GM23338 (cell line): Measurements from ENCODE around the gene TRDN. TPM values are rescaled to one million over a fixed set of nuclear protein-coding genes. Genes with fewer than 3 reads are reported as not detected.

ENCODE experiments used
- ATAC-seq: fragments of 200-7000 bp; cut with Tn5 transposase; 3 replicates; pipeline ENCODE4 v1.9.1; 2020
- DNase-seq: peaks from one replicate; pipeline ENCODE4 v3.0.0-alpha.2; 2015; ENCODE audit warnings: low spot score
- H2AFZ ChIP-seq: fragments of 200-600 bp; sonication (generic); 2 replicates; pipeline ENCODE4 v1.8.0; 2016; ENCODE audit warnings: antibody characterized with exemption, mild to moderate bottlenecking, moderate library complexity
- H3F3A ChIP-seq: fragments of 200-600 bp; sonication (generic); replicated peaks from 2 replicates; pipeline ENCODE4 v1.8.0; 2017; ENCODE audit warnings: antibody characterized with exemption, mixed run types, low read depth
- H3K27ac ChIP-seq: fragments of 200-600 bp; sonication (generic); 2 replicates; pipeline ENCODE4 v1.6.1; 2016; ENCODE audit warnings: low read depth
- H3K27me3 ChIP-seq: fragments of 200-600 bp; sonication (generic); 2 replicates; pipeline ENCODE4 v1.8.0; 2016; ENCODE audit warnings: mild to moderate bottlenecking, mixed run types, moderate library complexity; ENCODE audit not compliant: insufficient read depth
- H3K36me3 ChIP-seq: fragments of 200-600 bp; sonication (generic); 2 replicates; pipeline ENCODE4 v1.8.0; 2016; ENCODE audit warnings: mild to moderate bottlenecking; ENCODE audit not compliant: insufficient read depth
- H3K4me1 ChIP-seq: fragments of 200-600 bp; sonication (generic); 2 replicates; pipeline ENCODE4 v1.8.0; 2016; ENCODE audit warnings: mild to moderate bottlenecking, moderate library complexity; ENCODE audit not compliant: insufficient read depth
- H3K4me2 ChIP-seq: fragments of 200-600 bp; sonication (generic); 2 replicates; pipeline ENCODE4 v1.7.1; 2017; ENCODE audit warnings: mixed run types
- H3K4me3 ChIP-seq: fragments of 200-600 bp; sonication (generic); 2 replicates; pipeline ENCODE4 v1.6.1; 2016; ENCODE audit warnings: mixed run types
- H3K79me2 ChIP-seq: fragments of 200-600 bp; sonication (generic); replicated peaks from 2 replicates; pipeline ENCODE4 v1.8.0; 2017; ENCODE audit warnings: mild to moderate bottlenecking; ENCODE audit not compliant: insufficient read depth
- H3K9me2 ChIP-seq: fragments of 200-600 bp; sonication (generic); 2 replicates; pipeline ENCODE4 v1.8.0; 2017; ENCODE audit not compliant: insufficient read depth
- H4K20me1 ChIP-seq: fragments of 200-600 bp; sonication (generic); replicated peaks from 2 replicates; pipeline ENCODE4 v1.8.0; 2017; ENCODE audit warnings: mild to moderate bottlenecking; ENCODE audit not compliant: insufficient read depth
- H3K27ac Mint-ChIP-seq: 2 replicates; pipeline ENCODE4 v1.8.0; 2020; ENCODE audit warnings: inconsistent platforms, mild to moderate bottlenecking, moderate library complexity, mixed read lengths
- H3K27me3 Mint-ChIP-seq: 3 replicates; pipeline ENCODE4 v1.8.0; 2022; ENCODE audit warnings: low read depth, mild to moderate bottlenecking, moderate library complexity, mixed read lengths, inconsistent platforms; ENCODE audit not compliant: insufficient read depth, poor library complexity
- H3K36me3 Mint-ChIP-seq: 3 replicates; pipeline ENCODE4 v1.8.0; 2021; ENCODE audit warnings: low read depth, mild to moderate bottlenecking, inconsistent platforms, moderate library complexity, mixed read lengths
- H3K4me1 Mint-ChIP-seq: 3 replicates; pipeline ENCODE4 v1.8.0; 2020; ENCODE audit warnings: mild to moderate bottlenecking, inconsistent platforms, mixed read lengths
- H3K4me3 Mint-ChIP-seq: 3 replicates; pipeline ENCODE4 v1.8.0; 2021; ENCODE audit warnings: moderate library complexity, mild to moderate bottlenecking, inconsistent platforms, mixed read lengths
- H3K9me3 Mint-ChIP-seq: 3 replicates; pipeline ENCODE4 v1.8.0; 2020; ENCODE audit warnings: moderate library complexity, mild to moderate bottlenecking, inconsistent platforms, mixed read lengths
- CREB1 ChIP-seq: fragments of 250-450 bp; sonication (Bioruptor Pico); IDR thresholded peaks from 2 replicates; pipeline ENCODE4 v1.5.0; 2020; ENCODE audit warnings: low read depth, mild to moderate bottlenecking, moderate library complexity
- CTCF ChIP-seq, 2 experiments: fragments of 200-600 bp in 1 of 2; sonication (generic) in 1 of 2; conservative IDR thresholded peaks; 2 replicates each; pipeline versions ENCODE4 v1.5.1 to v1.6.1; 2016 to 2017; ENCODE audit warnings: antibody characterized with exemption in 2 of 2, low read depth in 2 of 2, mild to moderate bottlenecking in 2 of 2, moderate library complexity in 1 of 2
- ETS1 ChIP-seq: IDR thresholded peaks from 2 replicates; pipeline ENCODE4 v1.6.1; 2016; ENCODE audit warnings: antibody characterized with exemption
- EZH2 ChIP-seq: fragments of 200-600 bp; sonication (generic); IDR thresholded peaks from one replicate; pipeline ENCODE4 v1.8.0; 2017; ENCODE audit warnings: antibody characterized with exemption, mild to moderate bottlenecking, low read depth; ENCODE audit not compliant: unreplicated experiment
- POLR2AphosphoS5 ChIP-seq: IDR thresholded peaks from 2 replicates; pipeline ENCODE4 v1.6.1; 2016; ENCODE audit warnings: antibody characterized with exemption, low read depth
- REST ChIP-seq: IDR thresholded peaks from one replicate; pipeline ENCODE4 v1.6.1; 2018; ENCODE audit warnings: antibody characterized with exemption; ENCODE audit not compliant: unreplicated experiment
- ZNF114 ChIP-seq: fragments of 250-450 bp; sonication (Bioruptor Pico); IDR thresholded peaks from 2 replicates; pipeline ENCODE4 v1.5.0; 2020; ENCODE audit warnings: mild to moderate bottlenecking, moderate library complexity
- ZNF331 ChIP-seq: fragments of 250-450 bp; sonication (Bioruptor Pico); IDR thresholded peaks from 2 replicates; pipeline ENCODE4 v1.5.0; 2020; ENCODE audit warnings: low read depth, mild to moderate bottlenecking, moderate library complexity
- polyA plus RNA-seq: library from polyadenylated mRNA; unstranded; fragments of >200 nt; fragmentation: Nextera tagmentation; extraction: Ambion mirVana; gene quantifications from 2 replicates; pipeline ENCODE4 v1.2.1, GENCODE V29; 2016
- total RNA-seq: library from RNA; depleted of rRNA; stranded (reverse); fragments of >200 nt; shearing (Covaris generic); gene quantifications from 2 replicates; pipeline ENCODE4 v1.2.3, GENCODE V29; 2014

TRDN gene
- total and polyA plus RNA-seq, 2 experiments from 2014 or later: 35.5 to 137 TPM

- no peaks in the 10 kb centered on the region for H3K9me2 ChIP-seq
- H3K4me2 ChIP-seq: no peak overlapping the region
- H3K4me1 ChIP-seq: no peaks in the 10 kb centered on the region
- H4K20me1 ChIP-seq: no peaks in the 10 kb centered on the region
- Mint-ChIP-seq H3K27me3 (no peaks in the 10 kb centered on the region), H3K36me3 (no peaks in the 10 kb centered on the region), H3K27ac (no peak overlapping the region), H3K4me1 (no peaks in the 10 kb centered on the region), H3K4me3 (no peak overlapping the region), H3K9me3 (no peaks in the 10 kb centered on the region)
- TF ChIP-seq CTCF (conservative IDR thresholded peaks at IDR 0.05; ENCODE audit: low read depth in 2 of 2) (peak; percentile 47 to 55), ZNF114 (CRISPR knock-in tag) (no peak), CREB1 (CRISPR knock-in tag) (no peak), ZNF331 (CRISPR knock-in tag) (no peak)
- no peak overlapping the region for H2AFZ ChIP-seq
- no peak overlapping the region for H3K27ac ChIP-seq
- no peak overlapping the region for H3K4me3 ChIP-seq
- peak; percentile 10 for DNase-seq
- H3K36me3 ChIP-seq: no peaks in the 10 kb centered on the region
- ATAC-seq: no peak
- H3K27me3 ChIP-seq: no peaks in the 10 kb centered on the region
- no peaks in the 10 kb centered on the region for H3K79me2 ChIP-seq
- H3F3A ChIP-seq: no peaks in the 10 kb centered on the region
Measured at GRCh38 chr6:123329337-123329736, 307.4 kb downstream of the TRDN start.

- Histone ChIP-seq H2AFZ (no peak overlapping the region), H3K4me3 (no peak overlapping the region), H3K36me3 (no peaks in the 10 kb centered on the region), H3K79me2 (no peaks in the 10 kb centered on the region), H3F3A (no peaks in the 10 kb centered on the region), H3K4me2 (no peak overlapping the region), H3K27ac (no peak overlapping the region), H3K27me3 (no peaks in the 10 kb centered on the region), H3K4me1 (no peaks in the 10 kb centered on the region), H4K20me1 (no peaks in the 10 kb centered on the region), H3K9me2 (no peaks in the 10 kb centered on the region)
- H3K27ac Mint-ChIP-seq: no peak overlapping the region
- H3K9me3 Mint-ChIP-seq: no peaks in the 10 kb centered on the region
- TF ChIP-seq EZH2 (no peak), ETS1 (no peak)
- no peak for DNase-seq
- no peak overlapping the region for H3K4me3 Mint-ChIP-seq
- no peaks in the 10 kb centered on the region for H3K4me1 Mint-ChIP-seq
- ATAC-seq: no peak
- no peaks in the 10 kb centered on the region for H3K27me3 Mint-ChIP-seq
- H3K36me3 Mint-ChIP-seq: no peaks in the 10 kb centered on the region
Measured at GRCh38 chr6:123323452-123324329, 313.1 kb downstream of the TRDN start.

- H2AFZ ChIP-seq: no peak overlapping the region
- no peak overlapping the region for H3K4me2 ChIP-seq
- no peaks in the 10 kb centered on the region for H3K9me3 Mint-ChIP-seq
- no peak for ATAC-seq
- no peak overlapping the region for H3K4me3 ChIP-seq
- no peaks in the 10 kb centered on the region for H3K9me2 ChIP-seq
- H3K36me3 ChIP-seq: no peaks in the 10 kb centered on the region
- H3K36me3 Mint-ChIP-seq: no peaks in the 10 kb centered on the region
- H3K27ac ChIP-seq: no peak overlapping the region
- H3K27me3 Mint-ChIP-seq: no peaks in the 10 kb centered on the region
- no peak overlapping the region for H3K27ac Mint-ChIP-seq
- no peak for TF ChIP-seq ZNF331 (CRISPR knock-in tag)
- TF ChIP-seq ETS1: no peak
- TF ChIP-seq POLR2AphosphoS5: no peak
- TF ChIP-seq EZH2: no peak
- no peak for TF ChIP-seq REST
- H3K27me3 ChIP-seq: no peaks in the 10 kb centered on the region
- H4K20me1 ChIP-seq: no peaks in the 10 kb centered on the region
- H3K4me1 ChIP-seq: no peaks in the 10 kb centered on the region
- no peaks in the 10 kb centered on the region for H3K79me2 ChIP-seq
- no peaks in the 10 kb centered on the region for H3F3A ChIP-seq
- H3K4me1 Mint-ChIP-seq: no peaks in the 10 kb centered on the region
- no peak for DNase-seq
- H3K4me3 Mint-ChIP-seq: no peak overlapping the region
Measured at GRCh38 chr6:123321020-123321419, 315.7 kb downstream of the TRDN start.
